GM11168 (cell line): Measurements from ENCODE around the gene CORT.
"Not testable (repeated sequence)": the region's sequence is repeated elsewhere in the genome, so short reads cannot be mapped to it uniquely, and the experiment has no call there.

ENCODE experiments used
- in situ Hi-C: fragments of 300-500 bp; cut with MboI; formaldehyde crosslinking; loops from one replicate; pipeline ENCODE4 v1.12.0; 2022; ENCODE audit warnings: low sequenced_read_pairs; ENCODE audit not compliant: unreplicated experiment

The CORT gene

DNA sequence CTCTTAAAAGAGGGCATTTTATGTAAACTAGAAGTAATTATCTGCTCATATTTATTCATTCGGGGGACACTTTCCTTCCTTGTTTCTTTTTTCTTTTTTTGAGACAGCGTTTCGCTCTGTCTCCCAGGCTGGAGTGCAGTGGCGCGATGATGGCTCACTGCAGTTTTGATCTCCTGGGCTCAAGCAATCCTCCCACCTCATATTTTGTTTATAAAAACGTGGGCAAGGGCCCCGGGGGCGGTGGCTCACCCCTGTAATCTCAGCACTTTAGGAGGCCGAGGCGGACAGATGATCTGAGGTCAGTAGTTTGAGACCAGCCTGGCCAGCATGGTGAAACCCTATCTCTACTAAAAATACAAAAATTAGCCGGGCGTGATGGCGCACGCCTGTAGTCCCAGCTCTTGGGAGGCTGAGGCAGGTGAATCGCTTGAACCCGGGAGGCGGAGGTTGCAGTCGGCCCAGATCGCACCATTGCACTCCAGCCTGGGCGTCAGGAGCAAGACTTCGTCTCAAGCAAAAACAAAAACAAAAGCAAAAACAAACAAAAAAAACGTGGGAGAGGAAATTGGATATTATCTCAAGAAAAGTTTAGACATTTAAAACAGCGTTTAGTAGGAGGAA is 23.4 kb downstream of the CORT start:
- in situ Hi-C loops, result no loop called here

DNA sequence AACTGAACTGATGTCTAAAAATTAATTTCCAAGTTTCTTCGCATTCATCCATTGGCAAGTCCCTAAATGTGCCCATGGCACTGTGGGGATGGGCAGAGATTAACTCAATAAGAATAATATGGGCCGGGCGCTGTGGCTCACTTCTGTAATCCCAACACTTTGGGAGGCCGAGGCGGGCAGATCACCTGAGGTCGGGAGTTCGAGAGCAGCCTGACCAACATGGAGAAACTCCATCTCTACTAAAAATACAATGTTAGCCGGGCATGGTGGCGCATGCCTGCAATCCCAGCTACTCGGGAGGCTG is 24.4 kb downstream of the CORT start:
- in situ Hi-C loops, result not testable (repeated sequence)

DNA sequence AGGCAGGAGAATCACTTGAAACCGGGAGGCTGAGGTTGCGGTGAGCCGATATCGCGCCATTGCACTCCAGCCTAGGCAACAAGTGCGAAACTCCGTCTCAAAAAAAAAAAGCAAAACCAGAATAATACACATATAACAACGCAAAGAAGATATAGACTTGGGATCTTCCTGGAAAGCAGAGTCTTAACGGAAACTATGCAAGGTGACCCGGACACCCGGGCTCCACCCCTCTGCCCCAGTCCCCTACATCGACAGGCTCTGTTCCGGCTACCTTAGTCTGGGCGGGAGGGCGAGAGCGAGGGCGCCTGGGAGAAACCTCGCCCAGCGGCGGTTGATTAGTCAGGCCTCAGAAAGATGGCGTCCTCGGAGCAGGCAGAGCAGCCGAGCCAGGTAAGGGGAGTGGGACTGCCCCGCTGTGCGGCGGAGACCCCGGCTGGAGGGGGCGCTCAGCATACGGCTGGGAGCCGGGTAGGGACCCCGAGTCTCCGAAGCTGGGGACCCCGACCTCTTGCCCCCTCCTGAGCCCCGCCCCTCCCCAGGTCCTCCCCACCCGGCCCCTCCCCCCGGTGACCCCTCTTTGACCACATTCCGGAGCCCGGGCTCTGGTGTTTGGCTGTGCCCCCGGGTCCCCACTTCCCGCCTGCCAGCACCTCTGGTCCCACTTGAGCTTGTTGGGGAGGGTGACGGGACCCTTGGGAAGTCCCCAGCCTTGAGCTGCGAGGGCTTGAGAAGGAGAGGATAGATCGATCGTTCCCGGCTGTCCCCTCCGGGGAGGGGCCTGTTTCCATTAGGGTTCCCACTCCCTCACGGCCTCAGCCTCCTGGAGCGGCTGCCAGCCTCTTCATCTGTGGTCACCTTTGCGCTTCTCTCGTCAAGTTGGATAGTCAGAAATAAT is 25.0 kb downstream of the CORT start, which contains the start of gene PEX14:
Gene PEX14, plus strand, starts transcription at position 338 of the 895 bp plus-strand sequence. Its CDS starts 17 bp downstream, at position 355.
- in situ Hi-C loops, result no loop called here

DNA sequence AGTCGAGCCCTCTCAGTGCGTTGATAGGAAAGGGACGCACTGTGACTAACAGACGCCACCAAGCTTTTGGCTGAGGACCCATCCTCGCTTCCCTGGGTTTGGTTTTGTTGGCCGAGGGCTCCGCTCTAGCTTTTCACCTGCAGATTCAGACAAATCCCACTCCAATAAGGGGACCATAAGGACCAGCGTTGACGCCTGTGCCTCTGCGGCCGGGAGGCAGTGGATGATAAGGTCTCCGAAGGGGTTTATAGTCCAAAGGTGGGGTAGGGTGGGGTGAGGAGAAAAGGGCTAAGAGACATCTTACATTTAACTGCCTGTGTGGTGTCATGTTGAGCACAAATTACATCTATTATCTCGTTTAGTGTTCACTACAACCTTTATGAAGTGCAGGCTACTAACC is 25.7 kb downstream of the CORT start:
- in situ Hi-C loops, result no loop called here

DNA sequence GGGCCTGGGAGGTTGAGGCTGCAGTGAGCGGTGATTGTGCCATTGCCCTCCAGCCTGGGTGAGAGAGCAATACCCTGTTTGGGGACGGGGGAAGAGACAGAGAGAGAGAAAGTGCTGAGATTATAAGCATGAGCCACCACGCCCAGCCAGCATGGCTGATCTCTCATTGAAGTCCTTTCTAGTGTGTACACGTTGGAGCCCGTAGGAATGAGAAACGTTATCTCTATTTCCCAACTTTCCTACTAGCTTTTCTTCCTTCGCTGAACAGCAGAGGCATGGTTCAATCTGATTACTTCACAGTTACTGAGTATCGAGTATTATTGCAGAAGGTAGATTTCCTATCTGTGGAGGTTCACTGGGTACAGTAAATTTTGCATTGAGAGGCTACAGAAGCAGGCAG is 29.5 kb downstream of the CORT start:
- in situ Hi-C loops, result no loop called here

DNA sequence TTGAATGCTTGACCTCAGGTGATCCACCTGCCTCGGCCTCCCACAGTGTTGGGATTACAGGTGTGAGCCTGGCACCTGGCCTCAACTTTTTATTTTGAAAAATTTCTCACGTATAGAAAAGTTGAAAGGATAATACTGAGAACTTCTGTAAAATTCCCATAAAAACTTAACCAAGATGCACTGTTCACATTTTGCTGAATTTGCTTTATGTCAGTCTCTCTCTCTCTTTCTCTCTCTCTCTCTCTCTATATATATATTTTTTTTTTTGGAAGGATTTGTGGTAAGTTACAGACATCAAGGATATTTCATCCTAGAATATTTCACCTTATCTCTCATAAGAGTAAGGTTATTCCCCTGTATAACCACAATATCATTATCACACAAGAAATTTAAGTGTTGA is 30.8 kb downstream of the CORT start:
- in situ Hi-C loops, result no loop called here

DNA sequence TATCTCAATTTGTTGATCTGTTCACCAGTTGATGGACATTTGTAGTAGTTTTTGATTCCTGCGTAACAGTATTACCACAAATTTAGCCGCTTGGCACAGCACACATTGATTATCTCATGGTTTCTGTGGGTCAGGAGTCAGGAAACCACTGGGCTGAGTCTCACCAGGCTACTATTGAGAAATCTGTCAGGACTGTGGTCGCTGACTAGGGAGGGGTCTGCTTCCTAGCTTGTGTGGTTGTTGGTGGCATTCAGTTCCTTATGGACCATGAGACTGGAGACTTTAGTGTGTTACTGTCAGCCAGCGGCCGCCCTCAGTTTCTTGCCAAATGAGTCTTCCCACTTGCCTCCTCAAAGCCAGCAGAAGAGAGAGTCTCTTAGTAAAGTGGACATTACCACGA is 34.7 kb downstream of the CORT start:
- in situ Hi-C loops, result no loop called here

DNA sequence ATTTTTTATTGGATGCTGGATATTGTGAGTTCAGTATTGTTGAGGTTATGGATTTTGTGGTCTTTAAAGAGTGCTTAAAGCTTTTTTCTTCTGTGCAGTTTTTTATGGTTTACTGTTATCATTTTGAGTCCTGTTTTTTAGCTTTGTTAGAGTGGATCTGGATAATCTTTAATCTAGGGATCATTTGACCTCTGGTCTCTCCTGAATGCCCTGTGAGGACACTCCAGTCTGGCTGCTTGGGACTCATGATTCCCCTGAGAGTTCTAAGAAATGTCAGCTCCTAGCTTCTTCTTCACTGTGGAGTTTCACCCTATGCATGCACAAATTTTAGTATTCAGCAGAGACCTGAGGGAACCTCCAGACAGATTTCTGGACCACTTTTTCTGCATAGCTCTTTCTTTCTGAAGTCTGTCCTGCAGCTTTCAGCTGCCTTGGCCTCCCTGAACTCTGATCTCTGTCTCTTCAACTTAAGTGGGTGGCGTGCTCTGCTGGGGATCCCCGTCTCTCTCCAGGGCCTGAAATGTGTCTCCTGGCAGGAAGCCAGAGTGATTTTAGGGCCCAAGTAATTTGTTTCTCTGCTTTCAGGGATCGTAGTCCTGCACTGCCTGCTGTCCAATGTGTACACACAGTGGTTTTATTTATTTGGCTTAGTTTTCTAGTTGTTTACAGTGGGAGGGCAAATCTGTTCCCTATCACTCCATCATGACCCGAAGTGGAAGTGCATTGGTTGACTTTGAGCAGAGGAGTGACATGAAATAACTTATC is 39.6 kb downstream of the CORT start:
- in situ Hi-C loops, result loop anchor here (5.0 to 10.0 kb wide), 2 partner anchors 57 to 205 kb away; partner anchors contain the start of gene CENPS

DNA sequence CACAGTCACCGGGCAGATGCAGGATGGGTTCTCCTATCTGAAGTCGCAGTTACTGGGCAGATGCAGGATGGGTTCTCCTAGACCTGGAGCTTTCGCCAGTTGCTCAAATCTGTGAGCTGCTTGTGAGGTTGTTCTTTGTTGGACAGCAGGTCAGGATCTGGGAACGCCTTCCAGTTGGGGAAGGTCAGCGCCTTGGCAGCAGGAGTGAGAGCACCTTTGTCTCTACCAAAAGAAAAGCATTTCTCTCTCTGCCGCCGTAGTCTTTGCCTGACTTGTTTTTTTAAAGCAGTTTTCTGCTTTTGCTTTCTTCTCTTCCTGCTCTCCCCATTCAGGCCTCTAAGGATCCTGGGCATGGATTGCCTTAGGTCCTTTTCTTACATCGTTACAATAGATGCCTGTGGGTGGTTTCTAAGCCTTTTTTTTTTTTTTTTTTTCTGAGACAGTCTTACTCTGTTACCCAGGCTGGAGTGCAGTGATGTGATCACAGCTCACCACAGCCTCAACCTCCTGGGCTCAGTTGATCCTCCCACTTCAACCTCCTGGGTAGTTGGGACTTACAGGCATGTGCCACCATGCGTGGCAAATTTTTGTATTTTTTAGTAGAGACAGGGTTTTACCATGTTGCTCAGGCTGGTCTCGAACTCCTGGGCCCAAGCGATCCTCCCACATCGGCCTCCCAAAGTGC is 40.6 kb downstream of the CORT start:
- in situ Hi-C loops, result loop anchor here (5.0 to 10.0 kb wide), 2 partner anchors 58 to 204 kb away; partner anchors contain the start of gene CENPS

DNA sequence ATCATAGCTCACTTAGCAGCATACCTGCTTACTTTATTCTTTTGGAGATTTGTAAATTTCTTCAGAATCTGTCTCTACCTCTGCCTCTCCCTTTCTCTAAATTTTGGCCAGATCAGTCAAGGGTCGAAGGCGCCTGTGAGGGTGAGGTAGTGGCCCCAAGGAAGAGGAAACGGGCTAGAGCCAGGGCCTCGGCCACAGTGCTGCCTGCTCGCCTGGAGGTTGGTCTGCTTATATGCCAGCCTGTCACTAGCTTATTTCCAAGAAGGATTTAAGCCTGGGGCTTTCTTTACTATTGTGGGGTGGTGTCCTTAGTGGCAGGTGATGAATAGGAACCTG is 44.6 kb downstream of the CORT start:
- in situ Hi-C loops, result loop anchor here (5.0 to 10.0 kb wide), 2 partner anchors 62 to 200 kb away; partner anchors contain the start of gene CENPS

DNA sequence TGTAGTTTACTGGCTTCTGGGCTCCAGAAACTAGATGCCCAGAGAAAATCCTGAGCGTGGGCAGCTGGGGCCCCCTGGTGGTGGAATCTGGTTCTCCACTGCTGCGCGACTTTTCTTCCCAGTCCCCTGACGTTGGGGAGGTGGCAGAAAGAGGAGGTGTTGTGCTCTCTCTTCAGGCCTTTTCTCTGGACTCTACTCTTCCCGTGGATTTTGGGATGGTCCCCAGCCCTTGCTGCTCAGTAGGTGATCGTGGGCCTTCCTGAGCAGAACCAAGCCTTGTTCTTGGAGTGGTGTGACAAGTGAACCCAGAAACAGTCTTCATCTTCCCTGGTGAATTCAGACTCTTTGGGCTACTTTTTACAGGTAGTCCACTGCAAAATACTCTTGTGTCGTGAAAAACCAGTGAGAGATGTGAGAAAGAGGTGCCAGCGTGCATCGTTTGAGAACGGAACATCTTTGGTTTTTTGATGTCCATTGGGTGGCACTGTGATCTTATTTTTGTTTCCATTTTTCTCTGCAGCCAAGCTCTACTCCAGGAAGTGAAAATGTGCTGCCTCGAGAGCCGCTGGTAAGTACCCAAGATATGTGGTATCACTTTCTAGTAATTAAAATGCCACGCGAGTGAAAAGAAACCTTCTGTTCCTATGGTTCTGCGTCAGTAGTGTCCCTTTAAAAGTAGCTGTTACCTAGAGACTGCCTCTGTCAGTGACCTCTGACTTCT is 45.1 kb downstream of the CORT start:
- in situ Hi-C loops, result loop anchor here (5.0 to 10.0 kb wide), 2 partner anchors 63 to 200 kb away; partner anchors contain the start of gene CENPS

DNA sequence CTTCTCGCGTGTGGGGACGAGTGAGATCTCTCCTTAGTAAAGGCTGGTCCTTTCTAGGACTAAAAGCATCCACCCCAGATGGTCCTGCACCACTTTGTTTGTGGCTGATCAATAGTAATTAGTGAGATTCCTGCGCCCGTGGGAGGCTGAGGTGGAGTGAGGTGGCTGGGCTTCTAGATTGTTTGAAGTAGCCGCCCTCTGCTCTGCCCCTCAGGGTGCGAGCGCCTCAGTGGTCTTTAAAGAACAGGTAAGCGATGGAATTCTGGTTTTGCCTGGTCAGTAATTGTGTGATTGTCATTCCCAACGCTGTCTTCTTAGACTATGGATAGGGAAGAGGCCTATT is 45.6 kb downstream of the CORT start:
- in situ Hi-C loops, result loop anchor here (10.0 kb wide), 1 partner anchor 199 kb away; no protein-coding TSS in a partner anchor

DNA sequence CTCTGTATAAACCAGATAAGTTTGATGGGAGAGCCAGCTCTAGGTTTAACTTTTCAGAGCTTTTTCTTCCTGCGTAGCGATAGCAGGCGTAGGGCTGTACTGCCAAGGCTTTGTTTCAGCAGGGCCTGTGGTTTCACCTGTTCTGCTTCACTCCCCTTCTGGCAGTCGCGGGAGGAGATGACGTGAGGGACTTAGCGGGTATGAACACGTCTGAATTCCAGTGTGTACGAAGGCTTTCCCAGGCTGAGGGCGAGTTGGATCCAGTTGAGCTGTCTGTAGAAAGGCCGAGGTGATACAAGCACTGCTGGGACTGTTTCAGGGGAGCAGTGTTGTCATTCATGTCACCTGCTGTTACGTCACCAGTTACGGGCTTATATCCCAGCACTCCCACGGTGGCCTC is 46.1 kb downstream of the CORT start:
- in situ Hi-C loops, result loop anchor here (10.0 kb wide), 1 partner anchor 199 kb away; no protein-coding TSS in a partner anchor

DNA sequence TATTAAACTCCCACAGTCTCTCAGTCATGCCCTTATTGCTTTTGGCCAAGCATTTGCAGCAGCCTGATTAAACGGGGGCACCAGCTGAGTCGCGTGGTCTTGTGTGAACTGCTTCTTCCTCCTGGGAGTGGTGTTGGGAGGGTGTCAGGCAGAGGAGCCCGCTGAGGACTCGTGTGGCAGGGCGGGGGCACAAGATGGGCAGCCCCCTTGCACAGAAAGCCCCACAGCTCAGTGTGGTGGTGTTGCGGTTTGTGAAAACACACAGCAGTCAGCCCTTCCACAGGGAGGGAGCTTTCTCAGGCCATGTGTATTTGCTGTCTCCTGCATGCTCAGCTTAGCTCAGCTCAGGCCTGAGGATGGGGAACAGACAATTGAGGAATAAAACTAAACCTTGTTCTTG is 47.3 kb downstream of the CORT start:
- in situ Hi-C loops, result loop anchor here (10.0 kb wide), 1 partner anchor 198 kb away; no protein-coding TSS in a partner anchor

DNA sequence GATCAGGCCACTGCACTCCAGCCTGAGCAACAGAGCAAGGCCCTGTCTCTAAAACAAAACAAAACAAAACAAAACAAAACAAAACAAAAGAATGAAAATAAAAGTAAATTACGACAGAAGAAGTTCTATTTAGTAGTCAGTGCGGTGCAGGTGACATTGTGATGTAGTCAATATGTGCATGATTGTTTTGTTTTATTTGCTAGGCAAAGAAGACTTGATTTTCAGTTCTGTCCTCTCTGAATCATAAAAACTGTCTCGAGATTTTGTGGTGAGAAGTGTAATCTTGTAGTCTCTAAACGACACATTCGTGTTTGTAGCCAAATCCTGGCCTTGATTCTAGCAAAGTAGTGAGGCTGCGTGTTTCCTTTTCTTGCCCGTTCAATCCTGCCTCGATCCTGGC is 48.4 kb downstream of the CORT start:
- in situ Hi-C loops, result loop anchor here (10.0 kb wide), 1 partner anchor 197 kb away; no protein-coding TSS in a partner anchor
